Subcutaneous abdominal adipose tissue (tissue), 5 donors: Measurements from ENCODE around the gene SEPTIN3.

ENCODE experiments used
- H3K27ac ChIP-seq: one replicate; pipeline ENCODE4 v1.7.0; 2013; ENCODE audit warnings: low read depth, mild to moderate bottlenecking, inconsistent platforms, low read length, moderate library complexity
- H3K27me3 ChIP-seq, 5 donors: one replicate each; pipeline ENCODE4 v1.7.0; 2013; ENCODE audit warnings: low read length in 5 of 5, inconsistent platforms in 1 of 5; ENCODE audit not compliant: control insufficient read depth in 5 of 5, insufficient read depth in 4 of 5
- H3K36me3 ChIP-seq, 5 donors: one replicate each; pipeline ENCODE4 v1.7.0; 2013; ENCODE audit warnings: low read length in 5 of 5; ENCODE audit not compliant: control insufficient read depth in 5 of 5, insufficient read depth in 5 of 5
- H3K4me1 ChIP-seq, 5 donors: one replicate each; pipeline ENCODE4 v1.7.0; 2013; ENCODE audit warnings: low read length in 5 of 5, mild to moderate bottlenecking in 3 of 5, moderate library complexity in 1 of 5; ENCODE audit not compliant: control insufficient read depth in 5 of 5, insufficient read depth in 5 of 5
- H3K4me3 ChIP-seq, 5 donors: one replicate each; pipeline ENCODE4 v1.7.0; 2013; ENCODE audit warnings: low read length in 5 of 5, low read depth in 1 of 5
- H3K9ac ChIP-seq, 5 donors: one replicate each; pipeline ENCODE4 v1.7.0; 2013; ENCODE audit warnings: low read length in 5 of 5, mild to moderate bottlenecking in 4 of 5, moderate library complexity in 3 of 5
- H3K9me3 ChIP-seq, 5 donors: one replicate each; pipeline ENCODE4 v1.7.0; 2013; ENCODE audit warnings: low read length in 5 of 5; ENCODE audit not compliant: control insufficient read depth in 5 of 5
- donor health status: healthy.
- donor health status: healthy.
- donor health status: healthy.
- donor health status: healthy.
- donor health status: healthy.

Gene SEPTIN3

DNA sequence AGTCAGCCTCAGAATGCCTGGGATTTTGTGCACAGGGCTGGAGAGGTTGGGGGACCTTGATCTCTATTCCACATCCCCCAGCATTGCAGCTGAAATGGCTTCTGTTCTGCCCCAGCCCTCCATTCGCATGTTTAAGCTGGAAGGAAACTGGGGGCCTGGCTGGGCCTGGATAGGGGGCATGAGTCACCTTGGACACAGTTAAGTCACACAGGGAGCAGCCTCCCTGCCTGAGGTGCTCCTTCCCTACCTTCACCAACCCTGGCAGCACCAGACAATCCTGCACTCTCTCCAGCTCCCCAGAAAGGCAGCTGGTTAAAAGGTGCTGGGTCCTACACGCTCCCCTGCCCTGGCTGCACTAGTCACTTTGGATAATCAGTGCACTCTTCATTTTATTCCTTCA, 16.5 kb upstream of the SEPTIN3 start:
- Histone ChIP-seq H3K27me3 (peaks cover 3 to 13% (median 5%) of the 10 kb centered on the region in 5 donors), H3K4me3 (no peak overlapping the region), H3K27ac (no peak overlapping the region), H3K4me1 (peaks cover 0 to 4% (median 3%) of the 10 kb centered on the region in 5 donors), H3K9me3 (no peaks in the 10 kb centered on the region), H3K36me3 (no peaks in the 10 kb centered on the region), H3K9ac (no peak overlapping the region)

DNA sequence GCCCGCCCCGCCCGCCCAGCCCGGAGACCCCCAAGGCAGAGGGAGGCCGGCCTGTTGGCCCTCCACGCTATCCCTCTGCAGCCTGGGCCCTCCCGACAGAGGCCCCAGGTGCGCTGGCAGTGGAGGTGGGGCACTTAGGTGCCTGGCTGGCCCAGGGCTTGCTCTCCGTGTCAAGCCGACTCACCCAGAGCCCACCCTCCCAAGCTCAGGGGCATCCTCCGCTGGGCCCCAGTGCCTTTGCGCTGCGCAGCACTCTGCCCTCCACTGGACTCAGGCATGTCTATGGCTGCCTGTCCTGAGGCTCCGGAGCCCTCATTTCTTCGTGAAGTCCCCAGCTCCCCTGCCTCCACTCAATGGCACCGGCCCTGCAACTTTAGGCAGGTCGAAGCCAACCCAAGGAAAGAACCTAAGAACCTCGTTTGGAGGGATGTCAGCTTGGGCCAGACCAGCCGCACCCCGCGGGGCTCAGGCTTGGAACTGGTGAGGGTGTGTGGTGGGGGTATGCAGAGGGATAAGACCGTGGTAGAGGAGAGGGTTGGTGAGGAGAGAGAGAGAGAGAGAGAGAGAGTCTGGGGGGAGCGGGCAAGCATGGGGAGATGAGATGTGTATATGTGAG, 11.2 kb upstream of the SEPTIN3 start:
- Histone ChIP-seq H3K9me3 (no peaks in the 10 kb centered on the region), H3K4me3 (peak overlapping the region in 1 of 5 donors; percentile 18), H3K36me3 (no peaks in the 10 kb centered on the region), H3K27me3 (peaks cover 0 to under 1% (median 0%) of the 10 kb centered on the region in 5 donors), H3K4me1 (peaks cover 0 to 14% (median 7%) of the 10 kb centered on the region in 5 donors), H3K27ac (no peak overlapping the region), H3K9ac (no peak overlapping the region)

GRCh38 chr22:41963453-41964111, 5.7 kb upstream of the SEPTIN3 start:
- peaks cover 0 to 16% (median 14%) of the 10 kb centered on the region in 5 donors for H3K4me1 ChIP-seq
- no peak overlapping the region for H3K27ac ChIP-seq

GRCh38 chr22:41964112-41964491, 5.1 kb upstream of the SEPTIN3 start:
- Histone ChIP-seq H3K9me3 (no peaks in the 10 kb centered on the region), H3K36me3 (no peaks in the 10 kb centered on the region), H3K27ac (no peak overlapping the region), H3K4me3 (no peak overlapping the region), H3K4me1 (peaks cover 0 to 16% (median 14%) of the 10 kb centered on the region in 5 donors), H3K9ac (no peak overlapping the region), H3K27me3 (peaks cover 0 to 4% (median 0%) of the 10 kb centered on the region in 5 donors)

More at GRCh38 chr22:41963453-41964111, 5.7 kb upstream of the SEPTIN3 start:
- H3K9me3 ChIP-seq: no peaks in the 10 kb centered on the region
- no peaks in the 10 kb centered on the region for H3K36me3 ChIP-seq
- no peak overlapping the region for H3K9ac ChIP-seq
- H3K27me3 ChIP-seq: peaks cover 0 to 2% (median 0%) of the 10 kb centered on the region in 5 donors
- no peak overlapping the region for H3K4me3 ChIP-seq

DNA sequence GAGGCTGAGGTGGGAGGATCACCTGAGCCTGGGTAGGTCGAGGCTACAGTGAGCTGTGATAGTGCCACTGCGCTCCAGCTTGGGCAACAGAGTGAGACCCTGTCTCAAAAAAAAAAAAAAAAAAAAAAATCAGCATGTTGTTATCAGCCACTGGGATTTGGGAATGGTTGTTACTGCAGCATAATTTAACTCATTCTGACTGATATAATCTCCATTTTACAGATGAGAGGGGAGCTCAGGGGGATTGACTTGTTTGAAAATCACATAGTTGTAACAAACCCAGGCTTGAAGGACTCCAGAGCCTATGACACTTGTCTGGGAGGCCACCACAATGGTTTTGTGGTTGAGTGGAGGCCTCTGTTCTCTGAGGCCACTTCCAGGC, 3.0 kb upstream of the SEPTIN3 start:
- H3K4me1 ChIP-seq: peaks cover 0 to 10% (median 10%) of the 10 kb centered on the region in 5 donors
- no peak overlapping the region for H3K27ac ChIP-seq
- H3K27me3 ChIP-seq: peaks cover 0 to 15% (median 11%) of the 10 kb centered on the region in 5 donors
- no peak overlapping the region for H3K4me3 ChIP-seq
- no peaks in the 10 kb centered on the region for H3K9me3 ChIP-seq
- H3K36me3 ChIP-seq: no peaks in the 10 kb centered on the region
- H3K9ac ChIP-seq: no peak overlapping the region

GRCh38 chr22:41966607-41967240, 2.5 kb upstream of the SEPTIN3 start:
- H3K9ac ChIP-seq: no peak overlapping the region

GRCh38 chr22:41968601-41969000, 642 bp upstream of the SEPTIN3 start:
- no peak overlapping the region for H3K27ac ChIP-seq
- peaks cover 0 to 8% (median 7%) of the 10 kb centered on the region in 5 donors for H3K4me1 ChIP-seq
- no peak overlapping the region for H3K4me3 ChIP-seq
- H3K9me3 ChIP-seq: no peaks in the 10 kb centered on the region
- H3K27me3 ChIP-seq: peaks cover 11 to 33% (median 29%) of the 10 kb centered on the region in 5 donors
- H3K9ac ChIP-seq: no peak overlapping the region
- H3K36me3 ChIP-seq: no peaks in the 10 kb centered on the region

More at GRCh38 chr22:41966607-41967240, 2.5 kb upstream of the SEPTIN3 start:
- Histone ChIP-seq H3K36me3 (no peaks in the 10 kb centered on the region), H3K9me3 (no peaks in the 10 kb centered on the region), H3K4me1 (peaks cover 0 to 10% (median 10%) of the 10 kb centered on the region in 5 donors), H3K4me3 (no peak overlapping the region), H3K27ac (no peak overlapping the region), H3K27me3 (peaks cover 0 to 20% (median 16%) of the 10 kb centered on the region in 5 donors)

DNA sequence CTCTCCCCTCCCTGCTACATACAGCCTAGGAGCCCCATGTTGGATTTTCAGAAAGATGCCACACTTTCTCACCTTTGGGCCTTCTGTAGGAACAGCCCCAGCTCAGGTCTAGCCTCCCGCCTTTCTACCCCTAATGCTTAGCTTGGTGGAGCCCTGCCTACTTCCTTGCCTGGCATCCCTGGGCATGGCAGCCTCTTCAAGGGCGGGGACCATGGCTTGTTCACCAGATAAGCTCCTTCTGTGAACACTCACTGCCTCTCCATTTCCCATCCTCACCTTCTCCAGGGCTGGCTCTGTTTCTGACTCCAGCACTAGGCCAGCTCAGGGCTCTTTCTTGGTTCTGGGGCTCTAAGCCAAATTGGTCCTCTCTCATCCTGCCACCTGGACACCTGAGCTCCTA, 1.4 kb downstream of the SEPTIN3 start:
- Histone ChIP-seq H3K9me3 (no peaks in the 10 kb centered on the region), H3K27me3 (peaks cover 18 to 41% (median 34%) of the 10 kb centered on the region in 5 donors), H3K9ac (no peak overlapping the region)

GRCh38 chr22:41971431-41971830, 2.2 kb downstream of the SEPTIN3 start:
- peaks cover 23 to 47% (median 41%) of the 10 kb centered on the region in 5 donors for H3K27me3 ChIP-seq
- no peak overlapping the region for H3K4me3 ChIP-seq
- no peaks in the 10 kb centered on the region for H3K9me3 ChIP-seq
- no peaks in the 10 kb centered on the region for H3K36me3 ChIP-seq
- peaks cover 0 to 5% (median 5%) of the 10 kb centered on the region in 5 donors for H3K4me1 ChIP-seq
- no peak overlapping the region for H3K27ac ChIP-seq
- H3K9ac ChIP-seq: no peak overlapping the region

More for the DNA sequence above, 1.4 kb downstream of the SEPTIN3 start:
- no peak overlapping the region for H3K27ac ChIP-seq
- H3K4me1 ChIP-seq: no peaks in the 10 kb centered on the region
- no peak overlapping the region for H3K4me3 ChIP-seq
- H3K36me3 ChIP-seq: no peaks in the 10 kb centered on the region
